ENCODE results near the gene TMEM266.
"Not testable (repeated sequence)": the region's sequence is repeated elsewhere in the genome, so short reads cannot be mapped to it uniquely, and the experiment has no call there.

Gene TMEM266, protein sequence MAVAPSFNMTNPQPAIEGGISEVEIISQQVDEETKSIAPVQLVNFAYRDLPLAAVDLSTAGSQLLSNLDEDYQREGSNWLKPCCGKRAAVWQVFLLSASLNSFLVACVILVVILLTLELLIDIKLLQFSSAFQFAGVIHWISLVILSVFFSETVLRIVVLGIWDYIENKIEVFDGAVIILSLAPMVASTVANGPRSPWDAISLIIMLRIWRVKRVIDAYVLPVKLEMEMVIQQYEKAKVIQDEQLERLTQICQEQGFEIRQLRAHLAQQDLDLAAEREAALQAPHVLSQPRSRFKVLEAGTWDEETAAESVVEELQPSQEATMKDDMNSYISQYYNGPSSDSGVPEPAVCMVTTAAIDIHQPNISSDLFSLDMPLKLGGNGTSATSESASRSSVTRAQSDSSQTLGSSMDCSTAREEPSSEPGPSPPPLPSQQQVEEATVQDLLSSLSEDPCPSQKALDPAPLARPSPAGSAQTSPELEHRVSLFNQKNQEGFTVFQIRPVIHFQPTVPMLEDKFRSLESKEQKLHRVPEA

DNA sequence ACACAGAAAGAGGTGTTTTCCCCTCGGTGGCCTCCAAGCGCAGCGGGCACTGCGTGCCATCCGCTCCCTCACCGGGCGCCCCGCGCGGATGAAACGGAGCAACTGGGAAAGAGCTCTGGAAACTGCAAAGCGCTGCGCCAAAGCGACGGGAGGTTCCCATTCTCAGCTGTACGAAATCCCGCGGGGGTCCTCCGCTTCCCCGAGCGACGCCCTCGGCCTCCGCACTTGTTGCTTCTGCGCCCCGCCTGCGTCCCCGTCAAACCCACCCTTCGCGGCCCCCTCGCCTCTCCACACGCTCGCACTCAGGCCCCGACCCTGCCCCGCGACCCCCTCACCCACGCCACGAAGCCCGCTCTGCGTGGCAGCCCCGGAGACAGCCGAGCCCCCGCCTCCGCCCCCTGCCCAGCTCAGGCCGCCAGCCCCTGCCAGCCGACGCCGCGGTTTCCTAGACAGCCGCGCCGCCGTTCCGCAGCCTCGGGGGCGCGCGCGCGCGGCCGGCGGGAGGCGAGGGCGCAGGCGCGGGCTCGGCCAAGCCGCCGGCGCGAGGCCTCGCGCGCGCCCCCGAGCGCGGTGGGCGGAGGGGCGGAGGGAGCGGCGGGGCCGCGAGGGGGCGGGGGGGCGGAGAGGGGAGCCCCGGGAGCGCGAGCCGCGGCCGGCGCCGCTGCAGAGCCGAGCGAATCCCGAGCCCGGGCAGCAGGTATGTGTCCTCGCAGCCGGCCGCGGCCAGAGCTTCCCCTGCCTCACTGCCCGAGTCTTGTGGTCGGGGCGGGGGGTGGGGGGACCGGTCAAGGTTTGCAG, at the start of gene TMEM266:
TMEM266 (plus strand) TSS at position 666 of the 798 bp plus-strand sequence. CDS start 74,279 bp downstream, outside the sequence.
- no peak within 1 kb of the TSS for H3K27ac ChIP-seq

DNA sequence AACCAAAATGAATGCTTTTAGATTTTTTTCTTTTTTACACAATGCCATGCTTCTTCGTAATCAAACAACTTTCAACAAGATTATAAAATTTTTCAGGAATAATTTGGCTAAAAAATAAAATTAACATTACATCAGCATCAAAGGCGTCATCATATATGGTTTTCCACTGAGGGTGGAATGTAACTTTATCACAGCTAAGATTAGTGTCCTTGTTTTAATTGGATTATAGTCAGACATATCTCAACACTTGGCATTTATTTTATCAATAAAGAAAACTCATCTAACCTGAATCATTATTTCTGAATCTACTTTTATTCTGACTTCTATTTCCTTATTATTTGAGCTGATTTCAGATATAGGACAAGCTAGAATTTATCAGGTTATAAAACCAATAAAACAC, 49.2 kb upstream of the TMEM266 start:
- no peak overlapping the region for H3K27ac ChIP-seq
- no peak for TF ChIP-seq ZFX (IDR thresholded peaks at IDR 0.05; ENCODE audit: borderline replicate concordance)
- TF ChIP-seq, protein P1, sequence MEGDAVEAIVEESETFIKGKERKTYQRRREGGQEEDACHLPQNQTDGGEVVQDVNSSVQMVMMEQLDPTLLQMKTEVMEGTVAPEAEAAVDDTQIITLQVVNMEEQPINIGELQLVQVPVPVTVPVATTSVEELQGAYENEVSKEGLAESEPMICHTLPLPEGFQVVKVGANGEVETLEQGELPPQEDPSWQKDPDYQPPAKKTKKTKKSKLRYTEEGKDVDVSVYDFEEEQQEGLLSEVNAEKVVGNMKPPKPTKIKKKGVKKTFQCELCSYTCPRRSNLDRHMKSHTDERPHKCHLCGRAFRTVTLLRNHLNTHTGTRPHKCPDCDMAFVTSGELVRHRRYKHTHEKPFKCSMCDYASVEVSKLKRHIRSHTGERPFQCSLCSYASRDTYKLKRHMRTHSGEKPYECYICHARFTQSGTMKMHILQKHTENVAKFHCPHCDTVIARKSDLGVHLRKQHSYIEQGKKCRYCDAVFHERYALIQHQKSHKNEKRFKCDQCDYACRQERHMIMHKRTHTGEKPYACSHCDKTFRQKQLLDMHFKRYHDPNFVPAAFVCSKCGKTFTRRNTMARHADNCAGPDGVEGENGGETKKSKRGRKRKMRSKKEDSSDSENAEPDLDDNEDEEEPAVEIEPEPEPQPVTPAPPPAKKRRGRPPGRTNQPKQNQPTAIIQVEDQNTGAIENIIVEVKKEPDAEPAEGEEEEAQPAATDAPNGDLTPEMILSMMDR (IDR thresholded peaks at IDR 0.05) = no peak

More for the DNA sequence above, at the start of gene TMEM266:
- TF ChIP-seq, protein P1 (IDR thresholded peaks at IDR 0.05) = no peak; the same call in none of the 2 replicates
- TF ChIP-seq ZFX (IDR thresholded peaks at IDR 0.05; ENCODE audit: borderline replicate concordance) = no peak

DNA sequence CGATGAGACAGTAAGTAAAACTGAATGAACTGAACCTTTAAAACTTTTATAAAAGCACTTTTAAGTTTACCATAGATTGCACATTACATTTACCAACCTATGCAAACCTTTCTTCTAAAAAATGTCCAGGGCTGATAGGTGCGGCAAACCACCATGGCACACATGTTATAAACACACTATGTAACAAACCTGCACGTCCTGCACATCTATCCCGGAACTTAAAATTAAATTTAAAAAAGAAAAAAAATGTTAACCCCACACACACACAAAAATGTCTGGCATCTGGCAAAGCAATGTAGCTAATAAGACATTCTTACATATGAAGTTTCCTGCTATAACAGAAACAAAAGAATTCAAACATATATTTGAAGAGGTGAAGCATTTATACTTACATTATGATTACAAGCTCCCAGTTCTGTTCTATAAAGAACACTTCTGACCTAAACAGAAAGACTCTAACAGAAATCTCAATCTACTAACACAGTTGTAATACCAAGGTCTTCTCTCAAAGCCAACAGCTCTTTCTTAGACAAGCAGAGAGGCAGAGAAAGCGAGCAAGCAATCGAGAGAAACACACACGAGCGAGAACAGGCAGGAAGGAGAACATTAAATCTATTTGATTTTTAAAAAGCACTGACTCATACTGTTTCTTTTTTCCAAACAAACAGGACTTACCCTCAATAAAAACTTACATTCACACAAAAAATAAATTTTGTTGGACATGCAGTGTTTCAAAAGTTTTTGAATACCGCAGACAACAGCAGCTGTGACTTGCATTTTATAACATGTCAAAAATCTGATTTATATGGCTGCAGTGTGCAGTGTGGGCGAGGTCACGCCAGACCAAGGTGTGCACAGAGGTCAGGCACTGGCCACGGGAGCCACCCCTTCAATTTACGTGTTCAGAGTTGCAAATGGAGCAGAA, 47.9 kb upstream of the TMEM266 start, which contains the start of gene NRG4:
NRG4 (minus strand) TSS at position 798 of the 925 bp plus-strand sequence. CDS start 1,194 bp downstream, outside the sequence.
- H3K27ac ChIP-seq = no peak within 1 kb of the TSS

DNA sequence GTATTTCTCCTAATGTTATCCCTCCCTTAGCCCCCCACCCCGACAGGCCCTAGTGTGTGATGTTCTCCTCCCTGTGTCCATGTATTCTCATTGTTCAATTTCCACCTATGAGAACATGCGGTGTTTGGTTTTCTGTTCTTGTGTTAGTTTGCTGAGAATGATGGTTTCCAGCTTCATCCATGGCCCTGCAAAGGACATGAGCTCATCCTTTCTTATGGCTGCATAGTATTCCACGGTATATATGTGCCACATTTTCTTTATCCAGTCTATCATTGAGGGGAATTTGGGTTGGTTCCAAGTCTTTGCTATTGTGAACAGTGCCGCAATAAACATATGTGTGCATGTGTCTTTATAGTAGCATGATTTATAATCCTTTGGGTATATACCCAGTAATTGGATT, 46.3 kb upstream of the TMEM266 start:
- not testable (repeated sequence) for H3K27ac ChIP-seq

More for the DNA sequence above, 47.9 kb upstream of the TMEM266 start, which contains the start of gene NRG4:
- TF ChIP-seq, protein P1 (IDR thresholded peaks at IDR 0.05) = no peak
- no peak for TF ChIP-seq ZFX (IDR thresholded peaks at IDR 0.05; ENCODE audit: borderline replicate concordance)

DNA sequence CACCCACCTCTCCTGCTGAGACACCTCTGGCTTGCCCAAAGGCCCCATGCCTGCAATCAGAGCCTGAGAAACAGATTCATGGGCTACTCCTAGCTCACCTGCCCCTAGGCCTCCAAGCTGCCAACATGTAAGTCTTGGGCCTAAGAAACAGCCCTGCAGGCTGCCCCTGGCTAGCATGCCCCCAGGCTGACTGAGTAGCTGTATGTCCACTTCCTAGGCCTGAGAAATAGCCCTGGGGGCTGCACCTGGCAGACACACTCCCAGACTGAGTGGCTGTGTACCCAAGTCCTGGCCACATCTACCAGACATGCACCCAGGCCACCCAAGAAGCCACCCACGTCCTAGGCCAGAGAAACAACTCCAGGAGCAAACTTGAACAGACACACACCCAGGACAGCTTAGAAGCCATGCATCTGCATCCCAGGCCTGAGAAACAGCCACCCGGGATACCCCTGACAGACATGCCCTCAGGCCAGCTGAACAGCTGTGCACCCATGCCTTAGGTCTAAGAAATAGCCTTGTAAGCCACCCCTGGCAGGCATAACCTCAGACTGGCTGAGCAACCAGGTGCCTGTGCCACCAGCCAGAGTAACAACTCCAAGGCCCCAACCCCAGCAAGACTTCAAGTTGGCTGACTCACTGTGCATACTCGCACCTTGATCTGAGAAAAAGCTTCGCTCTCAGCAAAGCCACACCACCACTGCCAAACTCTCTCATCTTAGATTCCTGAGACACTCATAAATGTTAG, 35.6 kb upstream of the TMEM266 start:
- no peak for TF ChIP-seq ZFX (IDR thresholded peaks at IDR 0.05; ENCODE audit: borderline replicate concordance)
- TF ChIP-seq, protein P1 (IDR thresholded peaks at IDR 0.05) = no peak
- H3K27ac ChIP-seq = no peak overlapping the region

DNA sequence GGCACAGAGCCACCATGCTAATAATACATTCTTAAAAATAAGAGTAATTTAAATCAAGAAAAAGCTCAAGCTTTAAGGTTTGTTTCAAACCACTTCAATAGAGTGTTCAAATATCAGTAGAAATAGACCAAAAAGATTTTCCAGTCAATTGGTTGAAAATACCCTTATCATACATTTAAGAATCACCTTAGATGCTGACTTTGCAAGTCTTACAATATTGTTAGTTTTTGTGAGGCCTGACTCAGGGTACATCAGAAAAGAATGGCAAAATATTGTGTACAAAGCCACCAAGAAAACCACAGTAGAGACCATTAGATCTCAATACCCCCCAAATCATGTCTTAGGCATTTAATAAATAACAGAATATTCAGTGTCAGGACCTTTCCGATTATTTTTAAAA, 27.7 kb upstream of the TMEM266 start:
- no peak overlapping the region for H3K27ac ChIP-seq
- no peak for TF ChIP-seq ZFX (IDR thresholded peaks at IDR 0.05; ENCODE audit: borderline replicate concordance)
- TF ChIP-seq, protein P1 (IDR thresholded peaks at IDR 0.05) = no peak

Data from 22Rv1 (cell line).